ENCODE measurements around the gene ZFHX3. TPM values are rescaled to one million over a fixed set of nuclear protein-coding genes. Genes with fewer than 3 reads are reported as not detected.
A peak's percentile ranks its signal among the peaks of the same experiment; 100 is the strongest.

ZFHX3 gene
- total RNA-seq, 1 experiment from 2014 or later, result 1.5 TPM

DNA sequence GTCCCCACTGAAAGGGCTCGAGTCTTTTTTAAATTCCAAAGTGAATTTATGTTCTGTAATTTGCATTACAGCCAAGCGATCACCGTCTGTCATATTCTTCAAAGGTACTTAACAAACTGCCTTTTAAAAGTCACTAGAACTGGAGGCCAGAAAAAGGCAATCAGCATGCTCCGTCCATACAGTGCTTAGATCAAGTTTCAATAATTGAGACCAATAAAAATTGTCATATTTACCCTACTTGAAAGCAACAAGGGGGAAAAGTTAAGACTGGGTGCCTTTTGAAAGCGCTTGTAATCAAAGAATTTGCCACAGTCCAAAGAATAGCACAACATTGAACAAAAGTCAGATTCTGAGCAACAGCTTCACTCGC lies 9.0 kb upstream of the ZFHX3 start:
- no peak overlapping the region for H2AFZ ChIP-seq (ENCODE audit: low read length)
- H3K9me3 ChIP-seq (ENCODE audit: control insufficient read depth, low read depth, low read length), result no peaks in the 10 kb centered on the region
- peaks cover 9% of the 10 kb centered on the region for H3K4me1 ChIP-seq (ENCODE audit: insufficient read depth, low read length)
- TF ChIP-seq, protein P1, sequence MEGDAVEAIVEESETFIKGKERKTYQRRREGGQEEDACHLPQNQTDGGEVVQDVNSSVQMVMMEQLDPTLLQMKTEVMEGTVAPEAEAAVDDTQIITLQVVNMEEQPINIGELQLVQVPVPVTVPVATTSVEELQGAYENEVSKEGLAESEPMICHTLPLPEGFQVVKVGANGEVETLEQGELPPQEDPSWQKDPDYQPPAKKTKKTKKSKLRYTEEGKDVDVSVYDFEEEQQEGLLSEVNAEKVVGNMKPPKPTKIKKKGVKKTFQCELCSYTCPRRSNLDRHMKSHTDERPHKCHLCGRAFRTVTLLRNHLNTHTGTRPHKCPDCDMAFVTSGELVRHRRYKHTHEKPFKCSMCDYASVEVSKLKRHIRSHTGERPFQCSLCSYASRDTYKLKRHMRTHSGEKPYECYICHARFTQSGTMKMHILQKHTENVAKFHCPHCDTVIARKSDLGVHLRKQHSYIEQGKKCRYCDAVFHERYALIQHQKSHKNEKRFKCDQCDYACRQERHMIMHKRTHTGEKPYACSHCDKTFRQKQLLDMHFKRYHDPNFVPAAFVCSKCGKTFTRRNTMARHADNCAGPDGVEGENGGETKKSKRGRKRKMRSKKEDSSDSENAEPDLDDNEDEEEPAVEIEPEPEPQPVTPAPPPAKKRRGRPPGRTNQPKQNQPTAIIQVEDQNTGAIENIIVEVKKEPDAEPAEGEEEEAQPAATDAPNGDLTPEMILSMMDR (conservative IDR thresholded peaks at IDR 0.05), result no peak
- H3K79me1 ChIP-seq (ENCODE audit: insufficient read depth, low read depth, low read length, poor library complexity, severe bottlenecking), result no peaks in the 10 kb centered on the region
- H2BK15ac ChIP-seq (ENCODE audit: low read depth, low read length), result no peak overlapping the region
- H3K4ac ChIP-seq (ENCODE audit: low read depth, low read length), result no peak overlapping the region
- Mint-ChIP-seq H3K27me3 (ENCODE audit: low read depth) (peaks cover 33% of the 10 kb centered on the region), H3K4me3 (peak overlapping the region; percentile 66 to 88), H3K36me3 (ENCODE audit: insufficient read depth in 1 of 3, low read depth in 3 of 3) (peaks cover 0 to 2% (median 0%) of the 10 kb centered on the region in 3 experiments; a peak in 1 of 7 replicates), H3K4me1 (peaks cover 25 to 56% of the 10 kb centered on the region in 2 experiments), H3K9me3 (no peaks in the 10 kb centered on the region; a peak in 1 of 5 replicates), H3K27ac (no peak overlapping the region)
- no peak overlapping the region for H3K56ac ChIP-seq (ENCODE audit: insufficient read length, low read depth, low read length)
- no peaks in the 10 kb centered on the region for H3K79me2 ChIP-seq (ENCODE audit: insufficient read depth, low read length)
- DNase-seq, result no peak
- no peak overlapping the region for H4K91ac ChIP-seq (ENCODE audit: insufficient read length, low read depth, low read length)
- no peak overlapping the region for H3K14ac ChIP-seq (ENCODE audit: insufficient read depth, low read length)
- H3K27me3 ChIP-seq (ENCODE audit: insufficient read depth, low read length), result peaks cover 38% of the 10 kb centered on the region
- H4K5ac ChIP-seq (ENCODE audit: insufficient read length, low read depth, low read length), result no peak overlapping the region
- no peak overlapping the region for H3K18ac ChIP-seq (ENCODE audit: insufficient read length, low read depth, low read length)
- H3T11ph ChIP-seq (ENCODE audit: low read length), result no peak overlapping the region
- H3K4me2 ChIP-seq (ENCODE audit: insufficient read depth, insufficient read length, low read length), result peak overlapping the region; percentile 44
- peaks cover 13% of the 10 kb centered on the region for H3K23me2 ChIP-seq (ENCODE audit: insufficient read length, low read depth, low read length, poor library complexity, severe bottlenecking)
- no peak overlapping the region for H2BK20ac ChIP-seq (ENCODE audit: low read depth, low read length, poor library complexity, severe bottlenecking)
- no peak overlapping the region for H2BK120ac ChIP-seq (ENCODE audit: low read depth, low read length, poor library complexity, severe bottlenecking)
- H3K9ac ChIP-seq (ENCODE audit: extremely low read depth, insufficient read length, low read length), result no peak overlapping the region
- H2AK5ac ChIP-seq (ENCODE audit: insufficient read length, low read length), result no peak overlapping the region
- no peak overlapping the region for H3K27ac ChIP-seq (ENCODE audit: insufficient read length, low read depth, low read length)
- no peak overlapping the region for H2BK5ac ChIP-seq (ENCODE audit: insufficient read length, low read length)
- no CpG with 5 or more reads among the region's 6 CpGs for WGBS (ENCODE audit: extremely low coverage, insufficient read length, low lambda C conversion rate)
- no peaks in the 10 kb centered on the region for H4K20me1 ChIP-seq (ENCODE audit: control insufficient read depth, insufficient read depth, insufficient read length)
- no peak overlapping the region for H2BK12ac ChIP-seq (ENCODE audit: insufficient read length, low read depth, low read length)
- no peak overlapping the region for H3K23ac ChIP-seq (ENCODE audit: insufficient read length, low read depth, low read length)
- no peak overlapping the region for H4K8ac ChIP-seq (replicated peaks; ENCODE audit: insufficient read length, low read depth, low read length)

All from H9 (cell line).